SJSA1 (cell line): ENCODE measurements around the gene NDUFB1. TPM values are rescaled to one million over a fixed set of nuclear protein-coding genes. Genes with fewer than 3 reads are reported as not detected.
A peak's percentile ranks its signal among the peaks of the same experiment; 100 is the strongest.

ENCODE experiments used
- DNase-seq, 2 experiments: peaks; one replicate each; pipeline ENCODE4 v3.0.0-alpha.2; 2015 to 2020; ENCODE audit warnings: low spot score in 2 of 2, low read depth in 1 of 2
- H3K27ac ChIP-seq: fragments of 250-450 bp; sonication (Bioruptor Pico); 2 replicates; pipeline ENCODE4 v1.5.1; 2020; ENCODE audit warnings: mild to moderate bottlenecking, moderate library complexity
- H3K27me3 ChIP-seq: fragments of 250-450 bp; sonication (Bioruptor Pico); replicated peaks from 2 replicates; pipeline ENCODE4 v1.5.1; 2020; ENCODE audit warnings: mild to moderate bottlenecking, moderate library complexity
- H3K36me3 ChIP-seq: fragments of 250-450 bp; sonication (Bioruptor Pico); 2 replicates; pipeline ENCODE4 v1.5.1; 2020; ENCODE audit warnings: mild to moderate bottlenecking
- H3K4me1 ChIP-seq: fragments of 250-450 bp; sonication (Bioruptor Pico); replicated peaks from 2 replicates; pipeline ENCODE4 v1.6.1; 2021; ENCODE audit warnings: mild to moderate bottlenecking
- H3K4me3 ChIP-seq: fragments of 250-450 bp; sonication (Bioruptor Pico); 2 replicates; pipeline ENCODE4 v1.5.1; 2020; ENCODE audit warnings: mild to moderate bottlenecking
- H3K9me3 ChIP-seq: fragments of 250-450 bp; sonication (Bioruptor Pico); replicated peaks from 2 replicates; pipeline ENCODE4 v1.5.1; 2020; ENCODE audit warnings: mild to moderate bottlenecking
- total RNA-seq: library from RNA; depleted of rRNA; stranded (reverse); fragments of >200 nt; shearing (Covaris generic); gene quantifications from 2 replicates; pipeline ENCODE4 v1.2.3, GENCODE V29; 2014; rRNA removed

The NDUFB1 gene
- total RNA-seq = 211 and 212 TPM in 2 replicates

- DNase-seq = peak; percentile 81 to 94
- no peaks in the 10 kb centered on the region for H3K27me3 ChIP-seq
- peaks cover 8% of the 10 kb centered on the region for H3K4me1 ChIP-seq
- H3K9me3 ChIP-seq = no peaks in the 10 kb centered on the region
- H3K36me3 ChIP-seq = peaks cover 60% of the 10 kb centered on the region
- peak within 1 kb of the TSS; percentile 91 for H3K27ac ChIP-seq
- H3K4me3 ChIP-seq = peak within 1 kb of the TSS; percentile 79
Measured at GRCh38 chr14:92121670-92122350, at the start of gene NDUFB1, which contains the start of gene CPSF2. TSS of gene NDUFB1 (minus strand) at chr14:92121706. CDS start at chr14:92117637, 4,069 bp downstream. TSS of gene CPSF2 (plus strand) at chr14:92121969. CDS start at chr14:92130985, 9,016 bp downstream.

- peaks cover 49% of the 10 kb centered on the region for H3K36me3 ChIP-seq
- H3K27me3 ChIP-seq = no peaks in the 10 kb centered on the region
- H3K4me3 ChIP-seq = no peak overlapping the region
- H3K4me1 ChIP-seq = no peaks in the 10 kb centered on the region
- H3K9me3 ChIP-seq = no peaks in the 10 kb centered on the region
- DNase-seq = no peak
- no peak overlapping the region for H3K27ac ChIP-seq
Measured at GRCh38 chr14:92164958-92165357, 43.5 kb upstream of the NDUFB1 start.

GRCh38 chr14:92161521-92161920 is 40.0 kb upstream of the NDUFB1 start:
- H3K36me3 ChIP-seq = peaks cover 76% of the 10 kb centered on the region

DNA sequence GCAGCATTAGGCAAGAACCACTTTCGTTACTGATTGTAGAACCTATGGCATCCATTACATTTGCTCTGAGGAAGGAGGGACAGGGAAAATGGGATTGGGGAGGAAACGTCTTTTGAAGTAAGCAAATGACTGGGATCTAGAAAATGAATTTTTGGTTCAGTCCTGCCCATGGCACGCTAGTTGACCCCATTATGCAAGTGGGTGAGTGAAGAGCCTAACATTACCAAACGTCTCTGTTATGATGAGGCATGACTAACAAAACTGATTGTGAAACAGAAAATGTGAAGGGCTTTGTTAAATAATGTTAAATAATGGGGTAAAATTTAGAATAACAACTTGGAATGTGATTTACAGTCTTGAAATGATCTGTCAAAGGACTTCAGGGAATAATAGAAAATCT is 39.1 kb upstream of the NDUFB1 start:
- no peak overlapping the region for H3K4me3 ChIP-seq
- peaks cover 84% of the 10 kb centered on the region for H3K36me3 ChIP-seq
- H3K4me1 ChIP-seq = no peaks in the 10 kb centered on the region
- no peaks in the 10 kb centered on the region for H3K9me3 ChIP-seq
- H3K27me3 ChIP-seq = no peaks in the 10 kb centered on the region
- DNase-seq = no peak
- H3K27ac ChIP-seq = no peak overlapping the region

More at GRCh38 chr14:92161521-92161920, 40.0 kb upstream of the NDUFB1 start:
- DNase-seq = no peak
- Histone ChIP-seq H3K9me3 (no peaks in the 10 kb centered on the region), H3K4me1 (no peaks in the 10 kb centered on the region), H3K27me3 (no peaks in the 10 kb centered on the region), H3K4me3 (no peak overlapping the region), H3K27ac (no peak overlapping the region)

GRCh38 chr14:92154283-92154942 is 32.9 kb upstream of the NDUFB1 start:
- H3K9me3 ChIP-seq = no peaks in the 10 kb centered on the region
- H3K27me3 ChIP-seq = no peaks in the 10 kb centered on the region
- no peak for DNase-seq
- no peaks in the 10 kb centered on the region for H3K4me1 ChIP-seq
- H3K36me3 ChIP-seq = peaks cover 49% of the 10 kb centered on the region
- no peak overlapping the region for H3K4me3 ChIP-seq
- no peak overlapping the region for H3K27ac ChIP-seq

DNA sequence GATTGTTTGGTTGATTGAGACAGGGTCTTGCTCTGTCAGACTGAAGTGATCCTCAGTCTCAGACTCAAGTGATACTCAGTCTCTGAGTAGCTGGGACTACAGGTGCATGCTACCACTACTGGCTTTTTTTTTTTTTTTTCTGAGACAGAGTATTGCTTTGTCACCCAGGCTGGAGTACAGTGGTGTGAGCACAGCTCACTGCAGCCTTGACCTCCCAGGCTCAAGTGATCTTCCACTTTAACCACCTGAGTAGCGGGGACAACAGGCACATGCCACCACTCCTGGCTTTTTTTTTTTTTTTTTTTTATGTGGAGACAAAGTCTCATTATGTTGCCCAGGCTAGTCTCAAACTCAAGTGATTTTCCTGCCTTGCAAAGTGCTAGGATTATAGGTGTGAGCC is 32.1 kb upstream of the NDUFB1 start:
- Histone ChIP-seq H3K27ac (no peak overlapping the region), H3K4me1 (no peaks in the 10 kb centered on the region), H3K27me3 (no peaks in the 10 kb centered on the region), H3K36me3 (peaks cover 46% of the 10 kb centered on the region), H3K4me3 (no peak overlapping the region), H3K9me3 (no peaks in the 10 kb centered on the region)
- DNase-seq = no peak

GRCh38 chr14:92144708-92145107 is 23.2 kb upstream of the NDUFB1 start:
- H3K4me1 ChIP-seq = no peaks in the 10 kb centered on the region
- no peak for DNase-seq
- no peak overlapping the region for H3K27ac ChIP-seq
- H3K9me3 ChIP-seq = no peaks in the 10 kb centered on the region
- H3K27me3 ChIP-seq = no peaks in the 10 kb centered on the region
- no peak overlapping the region for H3K4me3 ChIP-seq
- H3K36me3 ChIP-seq = peaks cover 75% of the 10 kb centered on the region

GRCh38 chr14:92143962-92144361 is 22.5 kb upstream of the NDUFB1 start:
- Histone ChIP-seq H3K4me1 (no peaks in the 10 kb centered on the region), H3K36me3 (peaks cover 75% of the 10 kb centered on the region), H3K9me3 (no peaks in the 10 kb centered on the region), H3K27ac (no peak overlapping the region), H3K4me3 (no peak overlapping the region), H3K27me3 (no peaks in the 10 kb centered on the region)
- DNase-seq = no peak

DNA sequence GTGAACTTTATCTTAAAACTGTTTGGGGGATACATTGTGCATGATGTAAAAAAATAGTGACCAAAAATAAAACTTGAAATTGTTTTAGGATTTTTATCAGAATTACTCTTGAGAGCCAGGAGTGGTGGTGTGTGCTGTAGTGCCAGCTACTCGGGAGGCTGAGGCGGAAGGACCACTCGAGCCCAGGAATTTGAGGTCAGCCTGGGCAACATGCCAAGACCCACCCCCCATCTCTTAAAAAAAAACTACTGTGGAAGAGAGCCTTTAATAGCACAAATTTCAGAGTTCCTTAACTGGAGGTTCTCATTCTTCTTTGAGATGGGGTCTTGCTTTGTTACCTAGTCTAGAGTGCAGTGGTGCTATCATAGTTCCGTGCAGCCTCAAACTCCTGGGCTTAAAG is 21.8 kb upstream of the NDUFB1 start:
- Histone ChIP-seq H3K36me3 (peaks cover 76% of the 10 kb centered on the region), H3K27me3 (no peaks in the 10 kb centered on the region), H3K4me1 (no peaks in the 10 kb centered on the region), H3K27ac (no peak overlapping the region), H3K9me3 (no peaks in the 10 kb centered on the region), H3K4me3 (no peak overlapping the region)
- no peak for DNase-seq

GRCh38 chr14:92135269-92135668 is 13.8 kb upstream of the NDUFB1 start:
- peaks cover 59% of the 10 kb centered on the region for H3K36me3 ChIP-seq
- no peaks in the 10 kb centered on the region for H3K4me1 ChIP-seq
- H3K27me3 ChIP-seq = no peaks in the 10 kb centered on the region
- peak in 1 of 2 experiments; percentile 5 for DNase-seq
- no peak overlapping the region for H3K27ac ChIP-seq
- H3K4me3 ChIP-seq = no peak overlapping the region
- no peaks in the 10 kb centered on the region for H3K9me3 ChIP-seq

GRCh38 chr14:92134456-92134855 is 12.9 kb upstream of the NDUFB1 start:
- Histone ChIP-seq H3K4me3 (no peak overlapping the region), H3K9me3 (no peaks in the 10 kb centered on the region), H3K27me3 (no peaks in the 10 kb centered on the region), H3K27ac (no peak overlapping the region), H3K4me1 (no peaks in the 10 kb centered on the region), H3K36me3 (peaks cover 62% of the 10 kb centered on the region)
- DNase-seq = no peak

- Histone ChIP-seq H3K4me3 (peak overlapping the region; percentile 79), H3K4me1 (peaks cover 8% of the 10 kb centered on the region), H3K27ac (peak overlapping the region; percentile 91), H3K36me3 (peaks cover 60% of the 10 kb centered on the region), H3K27me3 (no peaks in the 10 kb centered on the region), H3K9me3 (no peaks in the 10 kb centered on the region)
- no peak for DNase-seq
Measured at GRCh38 chr14:92122761-92123160, 1.3 kb upstream of the NDUFB1 start.

DNA sequence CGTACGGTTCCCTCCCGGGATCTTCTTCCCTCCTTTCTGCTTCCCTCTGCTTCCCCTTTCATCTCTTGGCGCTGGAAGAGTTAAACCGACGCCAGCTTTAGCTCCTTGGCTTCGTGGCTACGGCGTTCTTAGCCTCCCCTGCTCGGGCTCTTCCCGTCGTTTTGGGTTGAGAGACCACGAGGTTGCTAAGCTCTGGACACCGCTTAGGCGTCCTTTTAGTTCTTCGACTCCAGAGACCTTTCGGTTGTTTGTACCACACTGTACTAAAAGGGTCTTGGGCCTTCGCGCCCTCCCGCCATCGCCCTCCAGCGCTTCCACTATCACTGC is 808 bp upstream of the NDUFB1 start:
- DNase-seq = no peak
- peak overlapping the region; percentile 91 for H3K27ac ChIP-seq

DNA sequence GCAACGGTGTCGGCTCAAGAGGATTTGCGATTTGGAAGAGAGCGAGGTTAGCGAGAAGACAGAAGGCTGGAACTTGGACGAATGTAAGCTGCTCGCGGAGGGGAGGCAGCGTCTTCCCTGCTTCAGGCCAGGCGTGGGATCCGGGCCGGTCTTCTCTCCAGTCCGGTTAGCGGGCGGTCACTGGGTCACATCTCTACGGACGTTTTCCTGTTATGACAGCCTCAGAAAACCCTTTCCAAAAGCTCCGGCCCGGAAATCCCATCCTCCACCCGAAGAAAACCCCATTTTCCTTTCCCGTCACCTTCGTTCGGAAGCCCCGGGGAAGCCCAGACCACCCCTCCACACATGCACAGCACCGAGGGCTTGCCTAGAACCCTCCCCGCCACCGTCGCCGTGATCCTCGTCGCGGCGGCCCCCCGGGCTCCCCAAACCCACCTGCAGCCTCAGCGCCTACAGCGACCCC is 268 bp downstream of the NDUFB1 start:
- no peaks in the 10 kb centered on the region for H3K9me3 ChIP-seq
- peak overlapping the region; percentile 91 for H3K27ac ChIP-seq
- no peaks in the 10 kb centered on the region for H3K27me3 ChIP-seq
- peak overlapping the region; percentile 79 for H3K4me3 ChIP-seq
- H3K4me1 ChIP-seq = peaks cover 8% of the 10 kb centered on the region
- H3K36me3 ChIP-seq = peaks cover 55% of the 10 kb centered on the region
- no peak for DNase-seq

More for the DNA sequence above, 808 bp upstream of the NDUFB1 start:
- H3K27me3 ChIP-seq = no peaks in the 10 kb centered on the region
- peaks cover 60% of the 10 kb centered on the region for H3K36me3 ChIP-seq
- peaks cover 8% of the 10 kb centered on the region for H3K4me1 ChIP-seq
- peak overlapping the region; percentile 79 for H3K4me3 ChIP-seq
- no peaks in the 10 kb centered on the region for H3K9me3 ChIP-seq
